Measurements from ENCODE around the gene PCDHB15. TPM values are rescaled to one million over a fixed set of nuclear protein-coding genes. Genes with fewer than 3 reads are reported as not detected.
"Not testable (repeated sequence)": the region's sequence is repeated elsewhere in the genome, so short reads cannot be mapped to it uniquely, and the experiment has no call there.

The PCDHB15 gene
- total RNA-seq, 1 experiment from 2014 or later = 0.91 TPM

DNA sequence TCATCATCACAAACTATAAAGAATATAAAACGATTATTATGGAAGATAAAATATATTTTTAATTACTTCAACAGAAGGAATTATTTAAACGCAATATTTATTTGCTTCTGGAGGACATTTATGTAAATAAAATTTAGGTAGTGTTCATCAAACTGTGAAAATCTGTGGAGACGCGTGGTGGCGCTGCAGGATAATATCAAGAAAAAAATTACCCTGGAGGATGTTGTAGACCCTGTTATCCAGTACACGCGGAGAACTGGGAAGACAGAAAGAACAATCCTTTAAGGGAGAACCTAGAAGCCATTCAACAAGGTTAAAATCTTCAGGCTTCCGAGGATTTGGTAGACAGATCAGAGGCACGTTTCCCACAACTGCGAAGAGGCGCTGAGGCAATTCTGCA is 36.7 kb upstream of the PCDHB15 start, which contains the start of gene PCDHB12:
PCDHB12 (plus strand) TSS at position 242 of the 400 bp plus-strand sequence. CDS start 189 bp downstream, outside the sequence.
- Mint-ChIP-seq H3K27me3 (ENCODE audit: insufficient read depth, unreplicated experiment) (no peaks in the 10 kb centered on the region), H3K9me3 (ENCODE audit: unreplicated experiment) (peaks cover 13% of the 10 kb centered on the region), H3K4me1 (ENCODE audit: insufficient read depth, unreplicated experiment) (no peaks in the 10 kb centered on the region), H3K36me3 (ENCODE audit: insufficient read depth, unreplicated experiment) (no peaks in the 10 kb centered on the region), H3K4me3 (ENCODE audit: unreplicated experiment) (peak within 1 kb of the TSS; percentile 72), H3K27ac (ENCODE audit: low read depth, unreplicated experiment) (no peak within 1 kb of the TSS)
- intact Hi-C loops (cut with micrococcal nuclease) = no loop called here
- ChIA-PET CTCF (interaction anchor here (0.5 to 2.5 kb wide), 12 partner anchors 9 to 359 kb away, joined by 3 to 22 read pairs (median 3); partner anchors contain the start of genes PCDHB11, PCDHB14, PCDHGB3 and TAF7), POLR2A (interaction anchor here (0.6 to 1.2 kb wide), 4 partner anchors 11 to 456 kb away, joined by 3 to 4 read pairs (median 4); partner anchors contain the start of gene TAF7)
- peak; percentile 38 for TF ChIP-seq CTCF (IDR thresholded peaks at IDR 0.05; ENCODE audit: unreplicated experiment)
- peak; percentile 60 for DNase-seq (ENCODE audit: unreplicated experiment)
- BruUV-seq (replicated peaks) = no TSS peak

DNA sequence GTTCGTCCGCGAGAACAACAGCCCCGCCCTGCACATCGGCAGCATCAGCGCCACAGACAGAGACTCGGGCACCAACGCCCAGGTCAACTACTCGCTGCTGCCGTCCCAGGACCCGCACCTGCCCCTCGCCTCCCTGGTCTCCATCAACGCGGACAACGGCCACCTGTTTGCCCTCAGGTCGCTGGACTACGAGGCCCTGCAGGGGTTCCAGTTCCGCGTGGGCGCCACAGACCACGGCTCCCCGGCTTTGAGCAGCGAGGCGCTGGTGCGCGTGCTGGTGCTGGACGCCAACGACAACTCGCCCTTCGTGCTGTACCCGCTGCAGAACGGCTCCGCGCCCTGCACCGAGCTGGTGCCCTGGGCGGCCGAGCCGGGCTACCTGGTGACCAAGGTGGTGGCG is 34.9 kb upstream of the PCDHB15 start:
- peaks cover 20% of the 10 kb centered on the region for H3K9me3 Mint-ChIP-seq (ENCODE audit: unreplicated experiment)
- DNase-seq (ENCODE audit: unreplicated experiment); BruUV-seq (replicated peaks); POLR2A ChIA-PET; H3K4me3 Mint-ChIP-seq (ENCODE audit: unreplicated experiment); CTCF ChIA-PET; H3K36me3 Mint-ChIP-seq (ENCODE audit: insufficient read depth, unreplicated experiment); H3K27ac Mint-ChIP-seq (ENCODE audit: low read depth, unreplicated experiment); H3K27me3 Mint-ChIP-seq (ENCODE audit: insufficient read depth, unreplicated experiment); intact Hi-C loops (cut with micrococcal nuclease); H3K4me1 Mint-ChIP-seq (ENCODE audit: insufficient read depth, unreplicated experiment): not testable (repeated sequence)

DNA sequence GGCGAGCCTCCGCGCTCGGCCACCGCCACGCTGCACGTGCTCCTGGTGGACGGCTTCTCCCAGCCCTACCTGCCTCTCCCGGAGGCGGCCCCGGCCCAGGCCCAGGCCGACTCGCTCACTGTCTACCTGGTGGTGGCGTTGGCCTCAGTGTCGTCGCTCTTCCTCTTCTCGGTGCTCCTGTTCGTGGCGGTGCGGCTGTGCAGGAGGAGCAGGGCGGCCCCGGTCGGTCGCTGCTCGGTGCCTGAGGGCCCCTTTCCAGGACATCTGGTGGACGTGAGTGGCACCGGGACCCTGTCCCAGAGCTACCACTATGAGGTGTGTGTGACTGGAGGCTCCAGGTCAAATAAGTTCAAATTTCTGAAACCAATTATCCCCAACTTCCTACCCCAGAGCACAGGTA is 34.3 kb upstream of the PCDHB15 start:
- H3K27me3 Mint-ChIP-seq (ENCODE audit: insufficient read depth, unreplicated experiment); H3K27ac Mint-ChIP-seq (ENCODE audit: low read depth, unreplicated experiment); H3K4me1 Mint-ChIP-seq (ENCODE audit: insufficient read depth, unreplicated experiment); CTCF ChIA-PET; H3K36me3 Mint-ChIP-seq (ENCODE audit: insufficient read depth, unreplicated experiment); POLR2A ChIA-PET; intact Hi-C loops (cut with micrococcal nuclease); H3K4me3 Mint-ChIP-seq (ENCODE audit: unreplicated experiment); DNase-seq (ENCODE audit: unreplicated experiment); BruUV-seq (replicated peaks): not testable (repeated sequence)
- peaks cover 22% of the 10 kb centered on the region for H3K9me3 Mint-ChIP-seq (ENCODE audit: unreplicated experiment)

DNA sequence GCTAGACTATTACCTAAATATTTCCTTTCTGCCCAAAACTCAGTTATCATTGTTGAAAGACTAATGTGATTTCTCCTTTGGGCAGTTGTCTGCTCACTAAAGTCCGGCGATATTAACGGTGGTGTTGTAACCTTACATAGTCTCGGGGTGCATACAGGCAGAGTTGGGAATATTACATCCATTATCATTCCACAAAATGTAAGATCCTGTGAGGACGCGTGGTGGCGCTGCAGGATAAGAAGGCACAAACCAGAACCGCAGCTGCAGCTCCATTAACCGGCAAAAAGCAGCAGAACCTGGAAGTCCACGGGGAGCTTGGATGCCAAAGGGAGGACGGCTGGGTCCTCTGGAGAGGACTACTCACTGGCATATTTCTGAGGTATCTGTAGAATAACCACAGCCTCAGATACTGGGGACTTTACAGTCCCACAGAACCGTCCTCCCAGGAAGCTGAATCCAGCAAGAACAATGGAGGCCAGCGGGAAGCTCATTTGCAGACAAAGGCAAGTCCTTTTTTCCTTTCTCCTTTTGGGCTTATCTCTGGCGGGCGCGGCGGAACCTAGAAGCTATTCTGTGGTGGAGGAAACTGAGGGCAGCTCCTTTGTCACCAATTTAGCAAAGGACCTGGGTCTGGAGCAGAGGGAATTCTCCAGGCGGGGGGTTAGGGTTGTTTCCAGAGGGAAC is 31.4 kb upstream of the PCDHB15 start, which contains the start of gene PCDHB13:
PCDHB13 (plus strand) TSS at position 264 of the 684 bp plus-strand sequence; CDS start at position 469, 205 bp downstream.
- not testable (repeated sequence) for BruUV-seq (replicated peaks); H3K27me3 Mint-ChIP-seq (ENCODE audit: insufficient read depth, unreplicated experiment); H3K27ac Mint-ChIP-seq (ENCODE audit: low read depth, unreplicated experiment); H3K4me1 Mint-ChIP-seq (ENCODE audit: insufficient read depth, unreplicated experiment); H3K36me3 Mint-ChIP-seq (ENCODE audit: insufficient read depth, unreplicated experiment)
- ChIA-PET CTCF (interaction anchor here (0.6 to 4.0 kb wide), 14 partner anchors 9 to 349 kb away, joined by 3 to 18 read pairs (median 4); partner anchors contain the start of genes PCDHB10, PCDHB14, PCDHGB3 and TAF7), POLR2A (interaction anchor here (0.7 to 1.5 kb wide), 2 partner anchors 344 to 351 kb away, joined by 3 to 6 read pairs; no protein-coding TSS in a partner anchor)
- peak; percentile 69 for TF ChIP-seq CTCF (IDR thresholded peaks at IDR 0.05; ENCODE audit: unreplicated experiment)
- peak; percentile 73 for DNase-seq (ENCODE audit: unreplicated experiment)
- intact Hi-C loops (cut with micrococcal nuclease) = loop anchor here (1.0 to 2.0 kb wide), 2 partner anchors 311 to 348 kb away; no protein-coding TSS in a partner anchor
- peak within 1 kb of the TSS; percentile 69 for H3K4me3 Mint-ChIP-seq (ENCODE audit: unreplicated experiment)
- H3K9me3 Mint-ChIP-seq (ENCODE audit: unreplicated experiment) = peaks cover 14% of the 10 kb centered on the region

DNA sequence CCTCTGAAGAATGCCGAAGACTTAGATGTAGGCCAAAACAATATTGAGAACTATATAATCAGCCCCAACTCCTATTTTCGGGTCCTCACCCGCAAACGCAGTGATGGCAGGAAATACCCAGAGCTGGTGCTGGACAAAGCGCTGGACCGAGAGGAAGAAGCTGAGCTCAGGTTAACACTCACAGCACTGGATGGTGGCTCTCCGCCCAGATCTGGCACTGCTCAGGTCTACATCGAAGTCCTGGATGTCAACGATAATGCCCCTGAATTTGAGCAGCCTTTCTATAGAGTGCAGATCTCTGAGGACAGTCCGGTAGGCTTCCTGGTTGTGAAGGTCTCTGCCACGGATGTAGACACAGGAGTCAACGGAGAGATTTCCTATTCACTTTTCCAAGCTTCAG is 30.6 kb upstream of the PCDHB15 start:
- H3K4me1 Mint-ChIP-seq (ENCODE audit: insufficient read depth, unreplicated experiment); DNase-seq (ENCODE audit: unreplicated experiment); H3K4me3 Mint-ChIP-seq (ENCODE audit: unreplicated experiment); intact Hi-C loops (cut with micrococcal nuclease); H3K36me3 Mint-ChIP-seq (ENCODE audit: insufficient read depth, unreplicated experiment); H3K27ac Mint-ChIP-seq (ENCODE audit: low read depth, unreplicated experiment); H3K27me3 Mint-ChIP-seq (ENCODE audit: insufficient read depth, unreplicated experiment): not testable (repeated sequence)
- ChIA-PET CTCF (interaction anchor here (1.2 to 4.0 kb wide), 6 partner anchors 9 to 349 kb away, joined by 4 to 18 read pairs (median 8); partner anchors contain the start of genes PCDHB10, PCDHB14 and TAF7), POLR2A (interaction anchor here (1.5 kb wide), 1 partner anchor 350 kb away, joined by 6 read pairs; no protein-coding TSS in a partner anchor)
- H3K9me3 Mint-ChIP-seq (ENCODE audit: unreplicated experiment) = peaks cover 20% of the 10 kb centered on the region
- BruUV-seq (replicated peaks) = TSS peak; percentile 35

GRCh38 chr5:141215504-141215903 is 29.7 kb upstream of the PCDHB15 start:
- DNase-seq (ENCODE audit: unreplicated experiment); H3K27me3 Mint-ChIP-seq (ENCODE audit: insufficient read depth, unreplicated experiment); H3K27ac Mint-ChIP-seq (ENCODE audit: low read depth, unreplicated experiment); intact Hi-C loops (cut with micrococcal nuclease); H3K36me3 Mint-ChIP-seq (ENCODE audit: insufficient read depth, unreplicated experiment); H3K4me3 Mint-ChIP-seq (ENCODE audit: unreplicated experiment); BruUV-seq (replicated peaks); H3K4me1 Mint-ChIP-seq (ENCODE audit: insufficient read depth, unreplicated experiment): not testable (repeated sequence)
- ChIA-PET CTCF (interaction anchor here (4.0 kb wide), 1 partner anchor 348 kb away, joined by 18 read pairs; no protein-coding TSS in a partner anchor), POLR2A (interaction anchor here (1.7 kb wide), 1 partner anchor 342 kb away, joined by 4 read pairs; no protein-coding TSS in a partner anchor)
- peaks cover 27% of the 10 kb centered on the region for H3K9me3 Mint-ChIP-seq (ENCODE audit: unreplicated experiment)

DNA sequence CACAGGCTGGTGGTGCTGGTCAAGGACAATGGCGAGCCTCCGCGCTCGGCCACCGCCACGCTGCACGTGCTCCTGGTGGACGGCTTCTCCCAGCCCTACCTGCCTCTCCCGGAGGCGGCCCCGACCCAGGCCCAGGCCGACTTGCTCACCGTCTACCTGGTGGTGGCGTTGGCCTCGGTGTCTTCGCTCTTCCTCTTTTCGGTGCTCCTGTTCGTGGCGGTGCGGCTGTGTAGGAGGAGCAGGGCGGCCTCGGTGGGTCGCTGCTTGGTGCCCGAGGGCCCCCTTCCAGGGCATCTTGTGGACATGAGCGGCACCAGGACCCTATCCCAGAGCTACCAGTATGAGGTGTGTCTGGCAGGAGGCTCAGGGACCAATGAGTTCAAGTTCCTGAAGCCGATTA is 29.2 kb upstream of the PCDHB15 start:
- H3K36me3 Mint-ChIP-seq (ENCODE audit: insufficient read depth, unreplicated experiment); H3K4me1 Mint-ChIP-seq (ENCODE audit: insufficient read depth, unreplicated experiment); BruUV-seq (replicated peaks); H3K27ac Mint-ChIP-seq (ENCODE audit: low read depth, unreplicated experiment); intact Hi-C loops (cut with micrococcal nuclease); DNase-seq (ENCODE audit: unreplicated experiment); H3K4me3 Mint-ChIP-seq (ENCODE audit: unreplicated experiment); H3K27me3 Mint-ChIP-seq (ENCODE audit: insufficient read depth, unreplicated experiment): not testable (repeated sequence)
- H3K9me3 Mint-ChIP-seq (ENCODE audit: unreplicated experiment) = peaks cover 24% of the 10 kb centered on the region
- ChIA-PET POLR2A (interaction anchor here (1.7 kb wide), 1 partner anchor 342 kb away, joined by 4 read pairs; no protein-coding TSS in a partner anchor), CTCF (interaction anchor here (1.1 to 1.5 kb wide), 2 partner anchors 16 to 342 kb away, joined by 3 to 6 read pairs; no protein-coding TSS in a partner anchor)
